NCI-H69 (cell line): Measurements from ENCODE around the gene ATP11A.
A peak's percentile ranks its signal among the peaks of the same experiment; 100 is the strongest.

Source experiments
- DNase-seq: peaks from one replicate; lab custom pipeline; 2025; lab: John Stamatoyannopoulos, UW

ATP11A gene

GRCh38 chr13:112709825-112710783, 20.3 kb downstream of the ATP11A start:
- DNase-seq = no peak

- DNase-seq = no peak
These were observed 21.2 kb downstream of the ATP11A start for GRCh38 chr13:112710855-112711527.

GRCh38 chr13:112711528-112712265, 21.9 kb downstream of the ATP11A start:
- peak; percentile 88 for DNase-seq

- DNase-seq = no peak
These were observed 22.8 kb downstream of the ATP11A start for GRCh38 chr13:112712451-112713207.

GRCh38 chr13:112713517-112714253, 23.8 kb downstream of the ATP11A start:
- DNase-seq = no peak

GRCh38 chr13:112714376-112715174, 24.7 kb downstream of the ATP11A start:
- DNase-seq = no peak

GRCh38 chr13:112715210-112715609, 25.4 kb downstream of the ATP11A start:
- no peak for DNase-seq

GRCh38 chr13:112715715-112716460, 26.1 kb downstream of the ATP11A start:
- peak; percentile 42 for DNase-seq

GRCh38 chr13:112716461-112716820, 26.6 kb downstream of the ATP11A start:
- no peak for DNase-seq

- no peak for DNase-seq
These were observed 27.1 kb downstream of the ATP11A start for GRCh38 chr13:112716841-112717520.

GRCh38 chr13:112718318-112718717, 28.5 kb downstream of the ATP11A start:
- no peak for DNase-seq

GRCh38 chr13:112719016-112719415, 29.2 kb downstream of the ATP11A start:
- DNase-seq = no peak

- no peak for DNase-seq
These were observed 29.7 kb downstream of the ATP11A start for GRCh38 chr13:112719556-112719955.

GRCh38 chr13:112720251-112720650, 30.4 kb downstream of the ATP11A start:
- DNase-seq = no peak

- DNase-seq = no peak
These were observed 31.0 kb downstream of the ATP11A start for GRCh38 chr13:112720814-112721197.

- no peak for DNase-seq
These were observed 31.6 kb downstream of the ATP11A start for GRCh38 chr13:112721198-112722104.

GRCh38 chr13:112722433-112723263, 32.8 kb downstream of the ATP11A start:
- peak; percentile 55 for DNase-seq
